ENCODE results near the gene ARL16. TPM values are rescaled to one million over a fixed set of nuclear protein-coding genes. Genes with fewer than 3 reads are reported as not detected.
A peak's percentile ranks its signal among the peaks of the same experiment; 100 is the strongest.
"Not testable (repeated sequence)": the region's sequence is repeated elsewhere in the genome, so short reads cannot be mapped to it uniquely, and the experiment has no call there.

Gene ARL16
- total RNA-seq, 1 donor from 2014 or later: 24.1 TPM

- H3K9me3 ChIP-seq; intact Hi-C loops (cut with DNase I); H3K4me3 ChIP-seq; DNase-seq (ENCODE audit: extremely low spot score in 2 of 2); H3K4me1 ChIP-seq; H3K27ac ChIP-seq; H3K27me3 ChIP-seq: not testable (repeated sequence)
- H3K36me3 ChIP-seq: peaks cover 0 to 27% of the 10 kb centered on the region in 2 donors
- TF ChIP-seq CTCF (IDR thresholded peaks at IDR 0.05): peak in 2 of 3 experiments; percentile 8 to 45
Observed at GRCh38 chr17:81675515-81676221, 7.9 kb downstream of the ARL16 start.

- intact Hi-C loops (cut with DNase I): no loop called here
- TF ChIP-seq POLR2AphosphoS5 (IDR thresholded peaks at IDR 0.05; ENCODE audit: insufficient read depth in 1 of 2, low read depth in 1 of 2) (no peak), POLR2A (IDR thresholded peaks at IDR 0.05) (no peak), CTCF (IDR thresholded peaks at IDR 0.05) (no peak)
- Histone ChIP-seq H3K4me1 (no peaks in the 10 kb centered on the region), H3K27me3 (no peaks in the 10 kb centered on the region), H3K36me3 (peaks cover 0 to 44% of the 10 kb centered on the region in 2 donors), H3K27ac (no peak overlapping the region), H3K4me3 (no peak overlapping the region), H3K9me3 (no peaks in the 10 kb centered on the region)
- no peak for DNase-seq (ENCODE audit: extremely low spot score in 2 of 2)
Observed at GRCh38 chr17:81673561-81674258, 9.9 kb downstream of the ARL16 start.

- Histone ChIP-seq H3K27ac (no peak overlapping the region), H3K27me3 (no peaks in the 10 kb centered on the region), H3K4me1 (peaks cover 4% of the 10 kb centered on the region), H3K9me3 (no peaks in the 10 kb centered on the region), H3K4me3 (no peak overlapping the region), H3K36me3 (peaks cover 0 to 44% of the 10 kb centered on the region in 2 donors)
- intact Hi-C loops (cut with DNase I): no loop called here
- no peak for TF ChIP-seq CTCF (IDR thresholded peaks at IDR 0.05)
- TF ChIP-seq POLR2AphosphoS5 (IDR thresholded peaks at IDR 0.05; ENCODE audit: insufficient read depth in 1 of 2, low read depth in 1 of 2): no peak
- TF ChIP-seq POLR2A (IDR thresholded peaks at IDR 0.05): no peak
- no peak for DNase-seq (ENCODE audit: extremely low spot score in 2 of 2)
Observed at GRCh38 chr17:81672954-81673353, 10.6 kb downstream of the ARL16 start.

GRCh38 chr17:81672504-81672903 lies 11.1 kb downstream of the ARL16 start:
- Histone ChIP-seq H3K27ac (no peak overlapping the region), H3K36me3 (peaks cover 0 to 44% of the 10 kb centered on the region in 2 donors), H3K4me3 (no peak overlapping the region), H3K27me3 (no peaks in the 10 kb centered on the region), H3K9me3 (no peaks in the 10 kb centered on the region), H3K4me1 (peaks cover 8% of the 10 kb centered on the region)
- intact Hi-C loops (cut with DNase I): no loop called here
- TF ChIP-seq CTCF (IDR thresholded peaks at IDR 0.05) (no peak), POLR2A (IDR thresholded peaks at IDR 0.05) (no peak), POLR2AphosphoS5 (IDR thresholded peaks at IDR 0.05; ENCODE audit: insufficient read depth in 1 of 2, low read depth in 1 of 2) (no peak)
- no peak for DNase-seq (ENCODE audit: extremely low spot score in 2 of 2)

GRCh38 chr17:81667754-81668153 lies 15.8 kb downstream of the ARL16 start:
- Histone ChIP-seq H3K9me3 (no peaks in the 10 kb centered on the region), H3K4me3 (peak overlapping the region; percentile 99), H3K27ac (no peak overlapping the region), H3K36me3 (peaks cover 0 to 39% of the 10 kb centered on the region in 2 donors), H3K4me1 (peaks cover 29% of the 10 kb centered on the region), H3K27me3 (no peaks in the 10 kb centered on the region)
- intact Hi-C loops (cut with DNase I): no loop called here
- TF ChIP-seq CTCF (IDR thresholded peaks at IDR 0.05) (no peak), POLR2AphosphoS5 (IDR thresholded peaks at IDR 0.05; ENCODE audit: insufficient read depth in 1 of 2, low read depth in 1 of 2) (peak in 1 of 2 donors; percentile 36)
- DNase-seq (ENCODE audit: extremely low spot score in 2 of 2): no peak
